HL-60 (cell line): ENCODE results near the gene BSN.

Experiments
- DNase-seq, 2 experiments: peaks; one replicate each; pipeline ENCODE4 v3.0.0-alpha.2; 2010 to 2020; ENCODE audit warnings: low read depth in 1 of 2, low spot score in 1 of 2
- H3K27ac ChIP-seq: fragments of 250-450 bp; sonication (Bioruptor Pico); replicated peaks from 2 replicates; pipeline ENCODE4 v1.5.1; 2020; ENCODE audit warnings: mild to moderate bottlenecking, moderate library complexity
- H3K27me3 ChIP-seq: fragments of 250-450 bp; sonication (Bioruptor Pico); 2 replicates; pipeline ENCODE4 v1.5.1; 2021; ENCODE audit warnings: mild to moderate bottlenecking, moderate library complexity; ENCODE audit not compliant: insufficient read depth, poor library complexity, severe bottlenecking
- H3K4me3 ChIP-seq: replicated peaks from 2 replicates; pipeline ENCODE4 v1.5.1; 2011; ENCODE audit warnings: mild to moderate bottlenecking, control low read depth, low read length; ENCODE audit not compliant: insufficient read depth
- GABPA ChIP-seq: IDR thresholded peaks from 2 replicates; pipeline ENCODE4 v1.6.1; 2012; ENCODE audit warnings: low read depth
- POLR2AphosphoS5 ChIP-seq: IDR thresholded peaks from 2 replicates; pipeline ENCODE4 v1.6.1; 2012; ENCODE audit warnings: low read depth
- SPI1 ChIP-seq: IDR thresholded peaks from 2 replicates; pipeline ENCODE4 v1.6.1; 2012; ENCODE audit warnings: low read depth, mild to moderate bottlenecking, borderline replicate concordance
- TF ChIP-seq, protein P1 (sequence below): IDR thresholded peaks from 2 replicates; pipeline ENCODE4 v1.6.1; 2012; ENCODE audit warnings: low read depth; ENCODE audit not compliant: insufficient replicate concordance
- TF ChIP-seq, protein P2 (sequence below): IDR thresholded peaks from one replicate; pipeline ENCODE4 v1.5.1; 2011; ENCODE audit warnings: low read length, control low read depth, inconsistent platforms; ENCODE audit not compliant: insufficient read depth

Gene BSN

DNA sequence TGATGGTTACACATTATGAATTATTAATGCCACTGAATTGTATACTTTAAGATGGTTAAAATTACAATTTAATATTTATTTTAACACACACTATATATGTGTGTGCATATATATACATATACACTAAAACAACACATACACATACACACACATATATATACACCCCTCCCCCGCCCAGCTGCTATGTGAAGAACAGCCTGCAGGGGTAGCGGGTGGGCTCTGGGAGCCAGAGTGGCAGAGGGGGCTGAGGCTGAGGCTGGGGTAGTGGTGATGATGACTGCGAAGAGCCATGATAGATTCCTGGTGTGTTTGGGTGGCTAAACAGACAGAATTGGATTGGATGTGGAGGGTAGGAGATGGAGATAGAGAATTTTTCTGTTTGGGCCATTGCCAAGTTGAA lies 80.5 kb downstream of the BSN start:
- H3K27me3 ChIP-seq = no peaks in the 10 kb centered on the region
- H3K4me3 ChIP-seq = no peak overlapping the region
- no peak for TF ChIP-seq POLR2AphosphoS5
- no peak for TF ChIP-seq SPI1
- no peak for TF ChIP-seq GABPA
- TF ChIP-seq, protein P1, sequence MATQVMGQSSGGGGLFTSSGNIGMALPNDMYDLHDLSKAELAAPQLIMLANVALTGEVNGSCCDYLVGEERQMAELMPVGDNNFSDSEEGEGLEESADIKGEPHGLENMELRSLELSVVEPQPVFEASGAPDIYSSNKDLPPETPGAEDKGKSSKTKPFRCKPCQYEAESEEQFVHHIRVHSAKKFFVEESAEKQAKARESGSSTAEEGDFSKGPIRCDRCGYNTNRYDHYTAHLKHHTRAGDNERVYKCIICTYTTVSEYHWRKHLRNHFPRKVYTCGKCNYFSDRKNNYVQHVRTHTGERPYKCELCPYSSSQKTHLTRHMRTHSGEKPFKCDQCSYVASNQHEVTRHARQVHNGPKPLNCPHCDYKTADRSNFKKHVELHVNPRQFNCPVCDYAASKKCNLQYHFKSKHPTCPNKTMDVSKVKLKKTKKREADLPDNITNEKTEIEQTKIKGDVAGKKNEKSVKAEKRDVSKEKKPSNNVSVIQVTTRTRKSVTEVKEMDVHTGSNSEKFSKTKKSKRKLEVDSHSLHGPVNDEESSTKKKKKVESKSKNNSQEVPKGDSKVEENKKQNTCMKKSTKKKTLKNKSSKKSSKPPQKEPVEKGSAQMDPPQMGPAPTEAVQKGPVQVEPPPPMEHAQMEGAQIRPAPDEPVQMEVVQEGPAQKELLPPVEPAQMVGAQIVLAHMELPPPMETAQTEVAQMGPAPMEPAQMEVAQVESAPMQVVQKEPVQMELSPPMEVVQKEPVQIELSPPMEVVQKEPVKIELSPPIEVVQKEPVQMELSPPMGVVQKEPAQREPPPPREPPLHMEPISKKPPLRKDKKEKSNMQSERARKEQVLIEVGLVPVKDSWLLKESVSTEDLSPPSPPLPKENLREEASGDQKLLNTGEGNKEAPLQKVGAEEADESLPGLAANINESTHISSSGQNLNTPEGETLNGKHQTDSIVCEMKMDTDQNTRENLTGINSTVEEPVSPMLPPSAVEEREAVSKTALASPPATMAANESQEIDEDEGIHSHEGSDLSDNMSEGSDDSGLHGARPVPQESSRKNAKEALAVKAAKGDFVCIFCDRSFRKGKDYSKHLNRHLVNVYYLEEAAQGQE = no peak
- no peak overlapping the region for H3K27ac ChIP-seq
- no peak for DNase-seq

DNA sequence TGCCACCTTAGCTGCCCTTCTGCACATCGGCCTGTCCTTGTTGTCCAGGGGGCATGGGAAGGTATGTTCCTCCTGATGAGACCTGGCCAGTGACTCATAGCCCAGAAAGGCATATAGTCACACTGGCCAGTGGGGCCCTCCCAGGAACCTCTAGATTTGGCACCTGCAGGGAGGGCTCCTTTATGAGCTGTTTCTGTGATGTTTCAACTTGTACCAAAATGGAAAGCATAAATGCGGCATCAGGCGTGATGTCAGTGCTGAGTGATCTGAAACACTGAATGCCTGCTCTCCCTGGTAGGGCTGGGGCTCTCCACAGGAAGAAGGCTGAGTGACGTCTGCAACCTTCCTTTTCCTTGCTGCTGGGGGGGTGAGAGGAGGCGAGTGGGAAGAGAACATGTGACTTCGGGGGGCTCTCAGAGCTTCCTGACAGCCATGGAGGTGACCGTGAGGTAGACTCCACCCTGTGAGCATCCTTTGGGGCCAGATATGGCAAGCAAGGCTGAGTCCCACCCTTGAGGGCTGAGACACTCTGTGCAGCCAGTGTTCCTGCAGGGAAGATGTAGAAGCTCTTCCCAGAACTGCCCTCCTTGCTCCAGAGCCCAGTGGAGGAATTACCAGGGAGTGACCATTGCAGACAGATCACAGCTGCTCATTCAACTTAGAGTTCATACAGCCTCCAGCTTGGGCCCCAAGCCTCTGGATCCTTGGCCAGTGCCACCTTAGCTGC lies 82.8 kb downstream of the BSN start:
- no peak overlapping the region for H3K27ac ChIP-seq
- TF ChIP-seq SPI1 (no peak), POLR2AphosphoS5 (no peak), GABPA (no peak)
- TF ChIP-seq, protein P1 = no peak
- TF ChIP-seq, protein P2, sequence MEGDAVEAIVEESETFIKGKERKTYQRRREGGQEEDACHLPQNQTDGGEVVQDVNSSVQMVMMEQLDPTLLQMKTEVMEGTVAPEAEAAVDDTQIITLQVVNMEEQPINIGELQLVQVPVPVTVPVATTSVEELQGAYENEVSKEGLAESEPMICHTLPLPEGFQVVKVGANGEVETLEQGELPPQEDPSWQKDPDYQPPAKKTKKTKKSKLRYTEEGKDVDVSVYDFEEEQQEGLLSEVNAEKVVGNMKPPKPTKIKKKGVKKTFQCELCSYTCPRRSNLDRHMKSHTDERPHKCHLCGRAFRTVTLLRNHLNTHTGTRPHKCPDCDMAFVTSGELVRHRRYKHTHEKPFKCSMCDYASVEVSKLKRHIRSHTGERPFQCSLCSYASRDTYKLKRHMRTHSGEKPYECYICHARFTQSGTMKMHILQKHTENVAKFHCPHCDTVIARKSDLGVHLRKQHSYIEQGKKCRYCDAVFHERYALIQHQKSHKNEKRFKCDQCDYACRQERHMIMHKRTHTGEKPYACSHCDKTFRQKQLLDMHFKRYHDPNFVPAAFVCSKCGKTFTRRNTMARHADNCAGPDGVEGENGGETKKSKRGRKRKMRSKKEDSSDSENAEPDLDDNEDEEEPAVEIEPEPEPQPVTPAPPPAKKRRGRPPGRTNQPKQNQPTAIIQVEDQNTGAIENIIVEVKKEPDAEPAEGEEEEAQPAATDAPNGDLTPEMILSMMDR = no peak
- no peak for DNase-seq
- H3K27me3 ChIP-seq = no peaks in the 10 kb centered on the region
- no peak overlapping the region for H3K4me3 ChIP-seq

DNA sequence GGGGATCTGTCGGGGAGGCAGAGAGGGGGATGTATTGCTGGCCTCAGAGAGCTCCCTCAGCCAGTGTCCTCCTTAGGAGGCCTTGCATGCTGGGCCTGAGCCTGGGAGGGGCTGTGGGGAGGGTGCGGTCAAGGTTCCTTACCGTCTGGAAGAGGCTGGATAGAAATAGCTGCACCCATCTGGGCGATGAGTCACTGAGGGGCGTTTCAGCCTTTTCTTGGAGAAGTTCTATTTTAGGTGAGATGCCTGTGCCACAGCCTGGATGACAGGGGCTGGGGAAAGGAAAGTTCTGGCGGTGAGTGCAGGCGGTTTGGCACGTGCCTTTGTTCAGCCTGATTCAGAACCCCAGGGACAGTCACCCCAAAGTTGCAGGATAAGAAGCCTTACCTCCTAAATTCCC lies 84.2 kb downstream of the BSN start:
- DNase-seq = peak in 1 of 2 experiments; percentile 17
- H3K4me3 ChIP-seq = no peak overlapping the region
- H3K27me3 ChIP-seq = no peaks in the 10 kb centered on the region
- TF ChIP-seq, protein P2 = no peak
- TF ChIP-seq GABPA (no peak), SPI1 (no peak), POLR2AphosphoS5 (no peak)
- TF ChIP-seq, protein P1 = no peak
- H3K27ac ChIP-seq = no peak overlapping the region
